PC-9 (cell line): ENCODE results near the gene RBM38. TPM values are rescaled to one million over a fixed set of nuclear protein-coding genes. Genes with fewer than 3 reads are reported as not detected.
"Not testable (repeated sequence)": the region's sequence is repeated elsewhere in the genome, so short reads cannot be mapped to it uniquely, and the experiment has no call there.

Experiments used
- BruUV-seq: library from RNA; stranded (reverse); fragments of 400-500 nt; replicated peaks from 2 replicates; lab custom pipeline; 2021; lab: Mats Ljungman, UMichigan
- CTCF ChIA-PET: fragments of 300-600 bp; sonication (Branson Sonifier 250); formaldehyde crosslinking; loops from one replicate; lab custom pipeline; 2022; ENCODE audit warnings: antibody characterized with exemption; lab: Charles Lee
- POLR2A ChIA-PET: fragments of 300-600 bp; sonication (Branson Sonifier 250); formaldehyde crosslinking; loops from one replicate; lab custom pipeline; 2022; ENCODE audit warnings: antibody characterized with exemption; ENCODE audit not compliant: unreplicated experiment; lab: Charles Lee
- DNase-seq, 2 experiments: peaks; one replicate each; pipeline versions ENCODE4 v3.0.0 to v3.0.0-alpha.2; 2015 to 2022; ENCODE audit warnings: mixed read lengths in 1 of 2
- H2AFZ ChIP-seq: fragments of 200-600 bp; sonication (generic); 2 replicates; pipeline ENCODE4 v1.8.1; 2017; ENCODE audit warnings: antibody characterized with exemption
- H3F3A ChIP-seq: fragments of 200-600 bp; sonication (generic); 2 replicates; pipeline ENCODE4 v1.8.1; 2017; ENCODE audit warnings: antibody characterized with exemption, mild to moderate bottlenecking, low read depth; ENCODE audit not compliant: insufficient read depth
- H3K27ac ChIP-seq: fragments of 200-600 bp; sonication (generic); 2 replicates; pipeline ENCODE4 v1.6.1; 2016; ENCODE audit warnings: mixed run types
- H3K27me3 ChIP-seq: fragments of 200-600 bp; sonication (generic); 2 replicates; pipeline ENCODE4 v1.6.1; 2016; ENCODE audit warnings: low read depth, mixed run types; ENCODE audit not compliant: insufficient read depth
- H3K36me3 ChIP-seq: fragments of 200-600 bp; sonication (generic); 2 replicates; pipeline ENCODE4 v1.6.1; 2016; ENCODE audit warnings: low read depth, mixed run types
- H3K4me1 ChIP-seq: fragments of 200-600 bp; sonication (generic); replicated peaks from 2 replicates; pipeline ENCODE4 v1.6.1; 2016; ENCODE audit warnings: mixed run types; ENCODE audit not compliant: insufficient read depth
- H3K4me2 ChIP-seq: fragments of 200-600 bp; sonication (generic); 2 replicates; pipeline ENCODE4 v1.6.1; 2017; ENCODE audit warnings: mixed run types
- H3K4me3 ChIP-seq: fragments of 200-600 bp; sonication (generic); 2 replicates; pipeline ENCODE4 v1.6.1; 2016; ENCODE audit warnings: mixed run types
- H3K79me2 ChIP-seq: fragments of 200-600 bp; sonication (generic); 2 replicates; pipeline ENCODE4 v1.6.1; 2017; ENCODE audit warnings: low read depth, mixed run types
- H3K9me2 ChIP-seq: fragments of 200-600 bp; sonication (generic); 2 replicates; pipeline ENCODE4 v1.8.1; 2017; ENCODE audit warnings: mild to moderate bottlenecking; ENCODE audit not compliant: insufficient read depth
- H3K9me3 ChIP-seq: fragments of 200-600 bp; sonication (generic); 2 replicates; pipeline ENCODE4 v1.8.1; 2016; ENCODE audit warnings: low read depth; ENCODE audit not compliant: insufficient read depth
- H4K20me1 ChIP-seq: fragments of 200-600 bp; sonication (generic); 2 replicates; pipeline ENCODE4 v1.8.1; 2017; ENCODE audit not compliant: insufficient read depth
- CTCF ChIP-seq: fragments of 200-600 bp; sonication (generic); conservative IDR thresholded peaks from 2 replicates; pipeline ENCODE4 v1.6.1; 2017; ENCODE audit warnings: mixed run types, antibody characterized with exemption, mild to moderate bottlenecking, moderate library complexity
- EZH2 ChIP-seq: fragments of 200-600 bp; sonication (generic); IDR thresholded peaks from 2 replicates; pipeline ENCODE4 v1.8.0; 2017; ENCODE audit warnings: antibody characterized with exemption, low read depth
- intact Hi-C: fragments of 100-400 bp; cut with micrococcal nuclease; formaldehyde crosslinking; loops from one replicate; pipeline ENCODE4 v1.10.0; 2022; ENCODE audit not compliant: unreplicated experiment
- total RNA-seq: library from RNA; stranded (reverse); gene quantifications from 2 replicates; pipeline ENCODE4 v1.2.3, GENCODE V29; 2021

The RBM38 gene
- total RNA-seq, 1 experiment from 2014 or later, result 25.6 TPM

- CTCF ChIA-PET, result interaction anchor here (0.7 kb wide), 1 partner anchor 33 kb away, joined by 3 read pairs; no protein-coding TSS in a partner anchor
- intact Hi-C loops, result no loop called here
Observed at GRCh38 chr20:57428324-57429158, 37.3 kb downstream of the RBM38 start.

GRCh38 chr20:57429159-57429496 lies 37.9 kb downstream of the RBM38 start:
- BruUV-seq, result no TSS peak
- no peaks in the 10 kb centered on the region for H3K27me3 ChIP-seq
- no peak overlapping the region for H2AFZ ChIP-seq
- intact Hi-C loops, result no loop called here
- H3K4me1 ChIP-seq, result peaks cover 47% of the 10 kb centered on the region
- H3K9me3 ChIP-seq, result no peaks in the 10 kb centered on the region
- H3K4me2 ChIP-seq, result no peak overlapping the region
- DNase-seq, result no peak
- H3K79me2 ChIP-seq, result no peaks in the 10 kb centered on the region
- TF ChIP-seq CTCF (no peak), EZH2 (no peak)
- H3F3A ChIP-seq, result peaks cover 4% of the 10 kb centered on the region; the same call in 1 of the 2 replicates
- no peaks in the 10 kb centered on the region for H3K36me3 ChIP-seq
- no peak overlapping the region for H3K4me3 ChIP-seq
- ChIA-PET POLR2A (interaction anchor here (0.7 kb wide), 1 partner anchor 103 kb away, joined by 3 read pairs; no protein-coding TSS in a partner anchor), CTCF (no interaction called here)
- H3K9me2 ChIP-seq, result no peaks in the 10 kb centered on the region
- H4K20me1 ChIP-seq, result no peaks in the 10 kb centered on the region
- no peak overlapping the region for H3K27ac ChIP-seq

More at GRCh38 chr20:57428324-57429158, 37.3 kb downstream of the RBM38 start:
- no peak overlapping the region for H3K4me2 ChIP-seq
- peaks cover 45% of the 10 kb centered on the region for H3K4me1 ChIP-seq
- H3K4me3 ChIP-seq, result no peak overlapping the region
- no peaks in the 10 kb centered on the region for H3K36me3 ChIP-seq
- no peaks in the 10 kb centered on the region for H3K27me3 ChIP-seq
- no peak for DNase-seq
- H3K27ac ChIP-seq, result 0 out of 2 replicates have a peak overlapping the region, but pooled peaks have one; percentile 16
- H2AFZ ChIP-seq, result no peak overlapping the region
- H3K79me2 ChIP-seq, result no peaks in the 10 kb centered on the region
- no peaks in the 10 kb centered on the region for H3K9me3 ChIP-seq
- POLR2A ChIA-PET, result interaction anchor here (0.7 kb wide), 1 partner anchor 103 kb away, joined by 3 read pairs; no protein-coding TSS in a partner anchor
- H3K9me2 ChIP-seq, result no peaks in the 10 kb centered on the region
- BruUV-seq, result no TSS peak
- no peaks in the 10 kb centered on the region for H4K20me1 ChIP-seq
- TF ChIP-seq EZH2 (no peak), CTCF (no peak)
- H3F3A ChIP-seq, result peaks cover 4% of the 10 kb centered on the region; the same call in 1 of the 2 replicates

GRCh38 chr20:57429580-57430200 lies 38.5 kb downstream of the RBM38 start:
- Histone ChIP-seq H3K4me2 (no peak overlapping the region), H3K79me2 (no peaks in the 10 kb centered on the region)
- POLR2A ChIA-PET, result interaction anchor here (0.6 kb wide), 1 partner anchor 319 kb away, joined by 6 read pairs; no protein-coding TSS in a partner anchor

GRCh38 chr20:57430201-57430596 lies 39.0 kb downstream of the RBM38 start:
- H3F3A ChIP-seq, H3K36me3 ChIP-seq, DNase-seq, H3K79me2 ChIP-seq, H3K9me3 ChIP-seq, H3K27me3 ChIP-seq, CTCF ChIA-PET, H3K4me2 ChIP-seq, H3K4me3 ChIP-seq, BruUV-seq, H3K9me2 ChIP-seq, H3K27ac ChIP-seq, H4K20me1 ChIP-seq, H2AFZ ChIP-seq: not testable (repeated sequence)
- POLR2A ChIA-PET, result interaction anchor here (0.6 kb wide), 1 partner anchor 319 kb away, joined by 6 read pairs; no protein-coding TSS in a partner anchor
- intact Hi-C loops, result loop anchor here (10.0 kb wide), 1 partner anchor 265 kb away; no protein-coding TSS in a partner anchor
- peaks cover 46% of the 10 kb centered on the region for H3K4me1 ChIP-seq

More at GRCh38 chr20:57429580-57430200, 38.5 kb downstream of the RBM38 start:
- H3K9me2 ChIP-seq, result no peaks in the 10 kb centered on the region
- H3F3A ChIP-seq, result peaks cover 4% of the 10 kb centered on the region; the same call in 1 of the 2 replicates
- H3K27me3 ChIP-seq, result no peaks in the 10 kb centered on the region
- no peaks in the 10 kb centered on the region for H4K20me1 ChIP-seq
- DNase-seq, result no peak
- intact Hi-C loops, result loop anchor here (10.0 kb wide), 1 partner anchor 265 kb away; no protein-coding TSS in a partner anchor
- no peak overlapping the region for H3K27ac ChIP-seq
- no peak overlapping the region for H2AFZ ChIP-seq
- no peak overlapping the region for H3K4me3 ChIP-seq
- no peaks in the 10 kb centered on the region for H3K9me3 ChIP-seq
- CTCF ChIA-PET, result no interaction called here
- peaks cover 47% of the 10 kb centered on the region for H3K4me1 ChIP-seq
- H3K36me3 ChIP-seq, result no peaks in the 10 kb centered on the region
- no TSS peak for BruUV-seq
- no peak for TF ChIP-seq CTCF
- no peak for TF ChIP-seq EZH2
